OCI-LY1 (cell line): ENCODE data around the gene S100G.

Source experiments
- H2AFZ ChIP-seq: fragments of 200-600 bp; sonication (generic), shearing (Covaris generic); 2 replicates; pipeline ENCODE4 v1.6.0; 2014; ENCODE audit warnings: antibody characterized with exemption, mild to moderate bottlenecking, low read length
- H3F3A ChIP-seq: fragments of 200-600 bp; sonication (generic), shearing (Covaris generic); 2 replicates; pipeline ENCODE4 v1.6.0; 2014; ENCODE audit warnings: mild to moderate bottlenecking, antibody characterized with exemption, low read length, moderate library complexity; ENCODE audit not compliant: insufficient read depth
- H3K27ac ChIP-seq: fragments of 200-600 bp; sonication (generic); 2 replicates; pipeline ENCODE4 v1.5.1; 2014; ENCODE audit warnings: low read length, mixed run types, mild to moderate bottlenecking, low read depth; ENCODE audit not compliant: poor library complexity, severe bottlenecking
- H3K27me3 ChIP-seq: fragments of 200-600 bp; sonication (generic); 2 replicates; pipeline ENCODE4 v1.6.0; 2014; ENCODE audit warnings: antibody characterized with exemption, mild to moderate bottlenecking, low read length, moderate library complexity; ENCODE audit not compliant: insufficient read depth
- H3K36me3 ChIP-seq: fragments of 200-600 bp; sonication (generic); 2 replicates; pipeline ENCODE4 v1.6.1; 2014; ENCODE audit warnings: mild to moderate bottlenecking, antibody characterized with exemption, low read length, moderate library complexity, mixed read lengths; ENCODE audit not compliant: insufficient read depth
- H3K4me1 ChIP-seq: fragments of 200-600 bp; sonication (generic); 2 replicates; pipeline ENCODE4 v1.5.1; 2014; ENCODE audit warnings: mild to moderate bottlenecking, low read length, moderate library complexity; ENCODE audit not compliant: insufficient read depth, severe bottlenecking
- H3K4me2 ChIP-seq: fragments of 200-600 bp; sonication (generic), shearing (Covaris generic); 2 replicates; pipeline ENCODE4 v1.6.1; 2014; ENCODE audit warnings: low read length
- H3K4me3 ChIP-seq: fragments of 200-600 bp; sonication (generic); 2 replicates; pipeline ENCODE4 v1.5.1; 2014; ENCODE audit warnings: low read length, low read depth, mild to moderate bottlenecking, mixed read lengths; ENCODE audit not compliant: poor library complexity, severe bottlenecking
- H3K79me2 ChIP-seq: fragments of 200-600 bp; shearing (Covaris generic); 2 replicates; pipeline ENCODE4 v1.6.1; 2016; ENCODE audit warnings: mixed run types, low read length, mixed read lengths; ENCODE audit not compliant: insufficient read depth
- H3K9ac ChIP-seq: fragments of 200-600 bp; sonication (generic), shearing (Covaris generic); 2 replicates; pipeline ENCODE4 v1.6.1; 2014; ENCODE audit warnings: mild to moderate bottlenecking, low read length, mixed read lengths
- H3K9me2 ChIP-seq: fragments of 200-600 bp; sonication (generic), shearing (Covaris generic); 2 replicates; pipeline ENCODE4 v1.6.1; 2014; ENCODE audit warnings: low read depth, mild to moderate bottlenecking, low read length, mixed read lengths
- H3K9me3 ChIP-seq: fragments of 200-600 bp; shearing (Covaris generic); 2 replicates; pipeline ENCODE4 v1.6.1; 2014; ENCODE audit warnings: low read length, mixed read lengths
- H4K20me1 ChIP-seq: fragments of 200-600 bp; sonication (generic), shearing (Covaris generic); 2 replicates; pipeline ENCODE4 v1.6.0; 2016; ENCODE audit warnings: mild to moderate bottlenecking, low read length; ENCODE audit not compliant: insufficient read depth
- EZH2 ChIP-seq: fragments of 200-600 bp; sonication (generic), shearing (Covaris generic); IDR thresholded peaks from 2 replicates; pipeline ENCODE4 v1.8.0; 2017; ENCODE audit warnings: borderline replicate concordance, mixed run types, mild to moderate bottlenecking, antibody characterized with exemption, low read length, moderate library complexity, mixed read lengths
- TF ChIP-seq, protein P1 (sequence below): fragments of 200-600 bp; sonication (generic), shearing (Covaris generic); IDR thresholded peaks from 2 replicates; pipeline ENCODE4 v1.5.1; 2017; ENCODE audit warnings: mild to moderate bottlenecking, antibody characterized with exemption, low read length, moderate library complexity, mixed read lengths

Gene S100G

DNA sequence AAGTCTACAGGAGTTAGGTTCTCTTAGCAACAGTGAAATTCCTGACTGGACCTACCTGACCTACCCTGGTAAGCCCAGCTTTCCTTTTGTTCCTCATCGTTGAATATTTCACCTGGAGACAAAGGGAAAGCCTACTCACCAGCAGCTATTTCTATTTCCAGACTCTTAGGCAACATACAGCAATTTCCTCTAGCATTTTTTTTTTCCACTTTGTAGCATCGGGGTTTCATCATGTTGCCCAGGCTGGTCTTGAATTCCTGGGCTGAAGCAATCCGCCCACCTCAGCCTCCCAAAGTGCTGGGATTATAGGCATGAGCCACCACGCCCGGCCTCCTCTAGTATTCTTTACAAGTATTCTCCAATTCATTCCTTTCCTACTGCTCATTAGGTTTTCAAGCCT is 6.8 kb upstream of the S100G start:
- Histone ChIP-seq H3K36me3 (peaks cover 22% of the 10 kb centered on the region), H3K27ac (no peak overlapping the region), H3K9me2 (no peaks in the 10 kb centered on the region), H2AFZ (no peak overlapping the region), H3K4me3 (no peak overlapping the region), H3K4me1 (no peaks in the 10 kb centered on the region), H3K4me2 (no peak overlapping the region), H4K20me1 (no peaks in the 10 kb centered on the region), H3K79me2 (no peaks in the 10 kb centered on the region), H3K9me3 (no peaks in the 10 kb centered on the region), H3K27me3 (no peaks in the 10 kb centered on the region), H3K9ac (no peak overlapping the region), H3F3A (no peaks in the 10 kb centered on the region)
- TF ChIP-seq, protein P1, sequence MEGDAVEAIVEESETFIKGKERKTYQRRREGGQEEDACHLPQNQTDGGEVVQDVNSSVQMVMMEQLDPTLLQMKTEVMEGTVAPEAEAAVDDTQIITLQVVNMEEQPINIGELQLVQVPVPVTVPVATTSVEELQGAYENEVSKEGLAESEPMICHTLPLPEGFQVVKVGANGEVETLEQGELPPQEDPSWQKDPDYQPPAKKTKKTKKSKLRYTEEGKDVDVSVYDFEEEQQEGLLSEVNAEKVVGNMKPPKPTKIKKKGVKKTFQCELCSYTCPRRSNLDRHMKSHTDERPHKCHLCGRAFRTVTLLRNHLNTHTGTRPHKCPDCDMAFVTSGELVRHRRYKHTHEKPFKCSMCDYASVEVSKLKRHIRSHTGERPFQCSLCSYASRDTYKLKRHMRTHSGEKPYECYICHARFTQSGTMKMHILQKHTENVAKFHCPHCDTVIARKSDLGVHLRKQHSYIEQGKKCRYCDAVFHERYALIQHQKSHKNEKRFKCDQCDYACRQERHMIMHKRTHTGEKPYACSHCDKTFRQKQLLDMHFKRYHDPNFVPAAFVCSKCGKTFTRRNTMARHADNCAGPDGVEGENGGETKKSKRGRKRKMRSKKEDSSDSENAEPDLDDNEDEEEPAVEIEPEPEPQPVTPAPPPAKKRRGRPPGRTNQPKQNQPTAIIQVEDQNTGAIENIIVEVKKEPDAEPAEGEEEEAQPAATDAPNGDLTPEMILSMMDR, result no peak
- TF ChIP-seq EZH2, result no peak

DNA sequence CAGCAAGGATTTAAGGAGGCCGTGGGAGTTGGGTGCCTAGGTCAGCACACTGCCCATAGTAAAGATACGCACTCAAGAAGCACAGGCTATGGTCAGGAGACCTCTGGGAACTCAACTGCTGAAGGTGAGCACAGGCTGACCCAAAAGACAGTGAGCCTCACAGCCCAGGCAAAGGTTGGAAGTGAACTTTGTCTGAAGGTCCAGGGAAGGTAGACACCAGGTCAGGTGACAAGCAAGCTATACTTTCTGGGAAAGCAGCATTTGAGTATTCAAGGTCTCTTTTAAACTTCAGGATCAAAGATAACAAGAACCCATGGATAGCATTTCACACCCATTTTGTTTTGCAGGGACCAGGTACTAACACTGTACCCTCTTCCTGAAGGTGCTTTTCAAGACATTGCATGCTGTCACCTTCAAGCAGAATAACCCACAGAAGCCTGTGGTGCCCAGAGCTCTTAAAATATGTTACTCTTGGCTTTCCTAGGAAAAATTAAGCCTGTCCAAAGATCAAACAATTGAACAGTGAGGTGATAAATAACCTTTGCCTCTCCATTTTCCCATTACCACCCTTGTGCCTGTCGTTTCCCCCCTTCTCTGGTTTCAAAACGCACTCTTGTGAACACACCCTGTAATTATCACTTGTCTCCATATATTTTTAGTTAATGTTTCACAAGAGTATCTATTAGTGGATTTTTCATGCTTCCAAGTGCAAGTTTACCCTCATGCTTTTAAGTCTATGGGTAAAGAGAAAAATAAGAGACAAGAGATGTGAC is 3.4 kb upstream of the S100G start:
- H3K4me3 ChIP-seq, result no peak overlapping the region
- H4K20me1 ChIP-seq, result no peaks in the 10 kb centered on the region
- TF ChIP-seq, protein P1, result no peak
- TF ChIP-seq EZH2, result no peak
- H3K9me2 ChIP-seq, result no peaks in the 10 kb centered on the region
- peaks cover 21% of the 10 kb centered on the region; the same call in 1 of the 2 replicates for H3K36me3 ChIP-seq
- no peak overlapping the region for H3K4me2 ChIP-seq
- no peak overlapping the region for H3K9ac ChIP-seq
- H3K27ac ChIP-seq, result no peak overlapping the region
- no peaks in the 10 kb centered on the region for H3K4me1 ChIP-seq
- H2AFZ ChIP-seq, result no peak overlapping the region
- H3K79me2 ChIP-seq, result no peaks in the 10 kb centered on the region
- no peaks in the 10 kb centered on the region for H3F3A ChIP-seq
- H3K27me3 ChIP-seq, result no peaks in the 10 kb centered on the region
- no peaks in the 10 kb centered on the region for H3K9me3 ChIP-seq

DNA sequence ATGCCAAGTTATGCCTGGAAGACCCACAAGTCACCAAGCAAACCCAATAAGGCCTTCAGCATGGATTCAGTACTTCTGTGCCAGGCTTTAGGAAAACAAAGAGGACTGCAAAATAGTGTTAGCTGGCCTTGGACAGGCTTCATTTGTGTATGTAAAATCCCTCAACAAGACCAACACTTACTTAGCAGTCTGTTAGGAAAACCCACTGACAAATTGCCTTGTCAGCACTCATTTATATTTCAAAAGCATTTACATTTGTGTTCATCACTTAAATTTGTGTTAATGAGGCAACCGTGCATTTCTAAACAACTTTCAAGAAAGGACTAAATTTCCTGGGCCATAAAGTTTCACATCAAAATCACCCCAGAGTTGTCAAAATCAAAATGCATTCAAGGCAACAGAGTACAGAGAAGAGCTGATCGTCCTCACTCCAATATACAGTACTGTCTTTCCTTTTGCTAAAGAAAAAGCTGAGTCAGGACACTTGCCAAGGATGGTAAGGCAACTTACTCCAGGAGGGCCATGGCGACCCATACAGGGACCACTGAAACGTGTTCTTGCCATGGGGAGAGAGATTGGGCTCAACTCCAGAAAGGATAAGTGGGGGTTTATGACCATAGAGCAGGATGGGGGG is 1.6 kb downstream of the S100G start:
- Histone ChIP-seq H4K20me1 (no peaks in the 10 kb centered on the region), H3K36me3 (peaks cover 9% of the 10 kb centered on the region; the same call in 1 of the 2 replicates), H3K4me2 (no peak overlapping the region), H3K4me3 (no peak overlapping the region), H3K4me1 (no peaks in the 10 kb centered on the region), H2AFZ (no peak overlapping the region), H3K9me3 (no peaks in the 10 kb centered on the region), H3K9me2 (no peaks in the 10 kb centered on the region), H3K9ac (no peak overlapping the region), H3K27ac (no peak overlapping the region), H3F3A (no peaks in the 10 kb centered on the region), H3K79me2 (no peaks in the 10 kb centered on the region), H3K27me3 (no peaks in the 10 kb centered on the region)
- TF ChIP-seq EZH2, result no peak
- TF ChIP-seq, protein P1, result no peak
